Endothelial cell of umbilical vein (primary cell): ENCODE measurements around the gene KCNG1. TPM values are rescaled to one million over a fixed set of nuclear protein-coding genes. Genes with fewer than 3 reads are reported as not detected.

Source experiments
- BruUV-seq: library from RNA; stranded (reverse); fragments of 400-500 nt; replicated peaks from 2 replicates; lab custom pipeline; 2021; lab: Mats Ljungman, UMichigan
- CTCF ChIA-PET: fragments of 300-600, 350-600 bp; sonication (Branson Sonifier 250); formaldehyde crosslinking; loops from one replicate; lab custom pipeline; 2021; ENCODE audit warnings: antibody characterized with exemption, inconsistent platforms; lab: Charles Lee
- POLR2A ChIA-PET: fragments of 300-600, 350-600 bp; sonication (Branson Sonifier 250); formaldehyde crosslinking; loops from one replicate; lab custom pipeline; 2021; ENCODE audit warnings: antibody characterized with exemption, inconsistent platforms; lab: Charles Lee
- DNase-seq: peaks from one replicate; pipeline ENCODE4 v3.0.0-alpha.2; 2011; ENCODE audit warnings: low read depth, low spot score
- FAIRE-seq: peaks from 2 replicates; lab custom pipeline; 2011; peaks lifted over from hg19 to GRCh38; lab: Jason Lieb, UNC
- H2AFZ ChIP-seq: 2 replicates; pipeline ENCODE4 v1.6.0; 2012; ENCODE audit warnings: low read depth, low read length, control low read depth, inconsistent platforms
- H3K27ac ChIP-seq: 2 replicates; pipeline ENCODE4 v1.5.1; 2011; ENCODE audit warnings: low read depth, mild to moderate bottlenecking, control low read depth, low read length, moderate library complexity; ENCODE audit not compliant: insufficient read depth
- H3K27me3 ChIP-seq, 2 experiments: 2 replicates each; pipeline versions ENCODE4 v1.6.0 to v1.6.1; 2011; ENCODE audit warnings: low read length in 2 of 2, mixed read lengths in 1 of 2; ENCODE audit not compliant: control insufficient read depth in 2 of 2, insufficient read depth in 2 of 2
- H3K36me3 ChIP-seq, 2 experiments: 2 replicates in 1 of 2; 3 replicates in 1 of 2; pipeline ENCODE4 v1.5.1; 2011; ENCODE audit warnings: low read length in 2 of 2, mild to moderate bottlenecking in 1 of 2, moderate library complexity in 1 of 2; ENCODE audit not compliant: control insufficient read depth in 2 of 2, insufficient read depth in 2 of 2; ENCODE audit errors: extremely low read depth in 1 of 2
- H3K4me1 ChIP-seq: 3 replicates; pipeline ENCODE4 v1.5.1; 2011; ENCODE audit warnings: mild to moderate bottlenecking, low read length; ENCODE audit not compliant: control insufficient read depth, insufficient read depth; ENCODE audit errors: extremely low read depth
- H3K4me2 ChIP-seq: 2 replicates; pipeline ENCODE4 v1.6.1; 2011; ENCODE audit warnings: low read length, control low read depth, mixed read lengths; ENCODE audit not compliant: insufficient read depth
- H3K4me3 ChIP-seq, 3 experiments: fragments of 200-600 bp in 1 of 3; sonication (generic), shearing (Covaris generic) in 1 of 3; replicated peaks in 1 of 3; 2 replicates each; pipeline ENCODE4 v1.5.1; 2011 to 2016; ENCODE audit warnings: control low read depth in 3 of 3, low read length in 3 of 3, mild to moderate bottlenecking in 2 of 3, inconsistent platforms in 1 of 3, low read depth in 1 of 3, moderate library complexity in 1 of 3; ENCODE audit not compliant: insufficient read depth in 1 of 3
- H3K79me2 ChIP-seq: 2 replicates; pipeline ENCODE4 v1.6.0; 2012; ENCODE audit warnings: low read length, inconsistent platforms; ENCODE audit not compliant: control insufficient read depth, insufficient read depth
- H3K9ac ChIP-seq: replicated peaks from 2 replicates; pipeline ENCODE3; 2011; ENCODE audit warnings: low read length, control low read depth; ENCODE audit not compliant: insufficient read depth; ENCODE audit errors: extremely low read depth
- H3K9me1 ChIP-seq: replicated peaks from 3 replicates; pipeline ENCODE4 v1.6.0; 2011; ENCODE audit warnings: mild to moderate bottlenecking, low read length; ENCODE audit not compliant: control insufficient read depth, insufficient read depth; ENCODE audit errors: extremely low read depth
- H3K9me3 ChIP-seq: replicated peaks from 2 replicates; pipeline ENCODE4 v1.5.1; 2012; ENCODE audit warnings: low read length, inconsistent platforms; ENCODE audit not compliant: control insufficient read depth, insufficient read depth
- H4K20me1 ChIP-seq: replicated peaks from 2 replicates; pipeline ENCODE3; 2011; ENCODE audit warnings: mild to moderate bottlenecking, low read length; ENCODE audit not compliant: control insufficient read depth, insufficient read depth; ENCODE audit errors: extremely low read depth
- CTCF ChIP-seq, 2 donors: IDR thresholded peaks; 1 replicate in 1 of 2; 2 replicates in 1 of 2; pipeline ENCODE4 v1.5.1; 2011; ENCODE audit warnings: low read length in 2 of 2, mild to moderate bottlenecking in 2 of 2, moderate library complexity in 2 of 2, control low read depth in 1 of 2, inconsistent platforms in 1 of 2, low read depth in 1 of 2; ENCODE audit not compliant: insufficient read depth in 1 of 2; ENCODE audit errors: extremely low read depth in 1 of 2
- EZH2 ChIP-seq: IDR thresholded peaks from 2 replicates; pipeline ENCODE4 v1.6.1; 2012; ENCODE audit warnings: borderline replicate concordance, low read depth, mild to moderate bottlenecking, moderate library complexity, low read length, inconsistent platforms; ENCODE audit not compliant: severe bottlenecking
- FOS ChIP-seq: IDR thresholded peaks from 2 replicates; pipeline ENCODE4 v1.6.1; 2011; ENCODE audit warnings: mild to moderate bottlenecking, low read length, moderate library complexity, borderline replicate concordance; ENCODE audit not compliant: insufficient read depth
- GATA2 ChIP-seq: IDR thresholded peaks from 2 replicates; pipeline ENCODE4 v1.7.0; 2011; ENCODE audit warnings: low read depth, mild to moderate bottlenecking, moderate library complexity, mixed read lengths, low read length; ENCODE audit not compliant: insufficient read length, insufficient read depth
- JUN ChIP-seq: IDR thresholded peaks from 2 replicates; pipeline ENCODE4 v1.6.1; 2011; ENCODE audit warnings: borderline replicate concordance, low read depth; ENCODE audit not compliant: insufficient read length, insufficient read depth
- MAX ChIP-seq: IDR thresholded peaks from 2 replicates; pipeline ENCODE4 v1.6.1; 2011; ENCODE audit not compliant: insufficient read depth, insufficient read length
- MYC ChIP-seq: IDR thresholded peaks from one replicate; pipeline ENCODE4 v1.6.1; 2011; ENCODE audit warnings: mild to moderate bottlenecking, low read depth, low read length
- POLR2A ChIP-seq: IDR thresholded peaks from 2 replicates; pipeline ENCODE4 v1.6.1; 2012; ENCODE audit warnings: low read depth, mild to moderate bottlenecking, control low read depth, low read length
- POLR2AphosphoS5 ChIP-seq: IDR thresholded peaks from 2 replicates; pipeline ENCODE4 v1.6.1; 2012; ENCODE audit warnings: low read depth, mild to moderate bottlenecking, control low read depth, low read length, moderate library complexity; ENCODE audit not compliant: insufficient read depth
- dilution Hi-C: fragments of 300-500 bp; cut with MboI; formaldehyde crosslinking; loops from one replicate; pipeline ENCODE4 v1.15.0; 2019; ENCODE audit warnings: low sequenced_read_pairs; ENCODE audit not compliant: extremely low pct_ligation_motif_present
- intact Hi-C: fragments of 100-400 bp; cut with micrococcal nuclease; formaldehyde crosslinking; loops from one replicate; pipeline ENCODE4 v1.10.0; 2022
- polyA plus RNA-seq, 4 experiments: library from polyadenylated mRNA; depleted of rRNA in 3 of 4; stranded (reverse) in 3 of 4; unstranded in 1 of 4; fragments of >200 nt; gene quantifications; 2 replicates each; pipeline versions ENCODE4 v1.2.1 to v1.2.3, GENCODE V29; 2011 to 2012; ENCODE audit warnings: missing spikeins in 1 of 4
- total RNA-seq: library from RNA; stranded (reverse); gene quantifications from 2 replicates; pipeline ENCODE4 v1.2.3, GENCODE V29; 2021

The KCNG1 gene
- total and polyA plus RNA-seq, 2 donors (not counting 3 experiments of a cell fraction or from before 2014, with no cell fraction given) = 0.22 to 1.1 TPM

- FAIRE-seq = no peak
- Histone ChIP-seq H3K27ac (no peak overlapping the region), H3K27me3 (peaks cover 2 to 3% of the 10 kb centered on the region in 2 experiments), H3K9me3 (no peaks in the 10 kb centered on the region), H3K36me3 (no peaks in the 10 kb centered on the region), H3K79me2 (no peaks in the 10 kb centered on the region), H3K9ac (no peak overlapping the region), H3K4me1 (no peaks in the 10 kb centered on the region), H3K9me1 (no peaks in the 10 kb centered on the region), H3K4me3 (no peak overlapping the region), H4K20me1 (no peaks in the 10 kb centered on the region), H3K4me2 (no peak overlapping the region), H2AFZ (no peak overlapping the region)
- dilution Hi-C loops = no loop called here
- DNase-seq = no peak
- TF ChIP-seq POLR2A (no peak), MAX (no peak), GATA2 (no peak), FOS (no peak), POLR2AphosphoS5 (no peak), CTCF (IDR thresholded peaks at IDR 0.05; ENCODE audit: extremely low read depth in 1 of 2, insufficient read depth in 1 of 2, low read depth in 1 of 2, low read length in 2 of 2) (no peak), EZH2 (no peak), MYC (no peak), JUN (no peak)
- ChIA-PET CTCF (interaction anchor here (0.6 to 3.9 kb wide), 36 partner anchors 9 to 1169 kb away, joined by 3 to 49 read pairs (median 4); partner anchors contain the start of genes BCAS4, DPM1 and MOCS3), POLR2A (interaction anchor here (0.5 kb wide), 1 partner anchor 477 kb away, joined by 3 read pairs; no protein-coding TSS in a partner anchor)
- intact Hi-C loops = loop anchor here (1.0 kb wide), 1 partner anchor 187 kb away; no protein-coding TSS in a partner anchor
- no TSS peak for BruUV-seq
These were observed 41.2 kb downstream of the KCNG1 start for GRCh38 chr20:50981714-50982048.
